HL-60 (cell line): ENCODE results near the gene MDFIC2.

ENCODE experiments used
- DNase-seq, 2 experiments: peaks; one replicate each; pipeline ENCODE4 v3.0.0-alpha.2; 2010 to 2020; ENCODE audit warnings: low read depth in 1 of 2, low spot score in 1 of 2
- H3K27ac ChIP-seq: fragments of 250-450 bp; sonication (Bioruptor Pico); replicated peaks from 2 replicates; pipeline ENCODE4 v1.5.1; 2020; ENCODE audit warnings: mild to moderate bottlenecking, moderate library complexity
- H3K27me3 ChIP-seq: fragments of 250-450 bp; sonication (Bioruptor Pico); 2 replicates; pipeline ENCODE4 v1.5.1; 2021; ENCODE audit warnings: mild to moderate bottlenecking, moderate library complexity; ENCODE audit not compliant: insufficient read depth, poor library complexity, severe bottlenecking
- H3K4me3 ChIP-seq: replicated peaks from 2 replicates; pipeline ENCODE4 v1.5.1; 2011; ENCODE audit warnings: mild to moderate bottlenecking, control low read depth, low read length; ENCODE audit not compliant: insufficient read depth
- GABPA ChIP-seq: IDR thresholded peaks from 2 replicates; pipeline ENCODE4 v1.6.1; 2012; ENCODE audit warnings: low read depth
- POLR2AphosphoS5 ChIP-seq: IDR thresholded peaks from 2 replicates; pipeline ENCODE4 v1.6.1; 2012; ENCODE audit warnings: low read depth
- SPI1 ChIP-seq: IDR thresholded peaks from 2 replicates; pipeline ENCODE4 v1.6.1; 2012; ENCODE audit warnings: low read depth, mild to moderate bottlenecking, borderline replicate concordance
- TF ChIP-seq, protein P1 (sequence below): IDR thresholded peaks from 2 replicates; pipeline ENCODE4 v1.6.1; 2012; ENCODE audit warnings: low read depth; ENCODE audit not compliant: insufficient replicate concordance
- TF ChIP-seq, protein P2 (sequence below): IDR thresholded peaks from one replicate; pipeline ENCODE4 v1.5.1; 2011; ENCODE audit warnings: low read length, control low read depth, inconsistent platforms; ENCODE audit not compliant: insufficient read depth

Gene MDFIC2

DNA sequence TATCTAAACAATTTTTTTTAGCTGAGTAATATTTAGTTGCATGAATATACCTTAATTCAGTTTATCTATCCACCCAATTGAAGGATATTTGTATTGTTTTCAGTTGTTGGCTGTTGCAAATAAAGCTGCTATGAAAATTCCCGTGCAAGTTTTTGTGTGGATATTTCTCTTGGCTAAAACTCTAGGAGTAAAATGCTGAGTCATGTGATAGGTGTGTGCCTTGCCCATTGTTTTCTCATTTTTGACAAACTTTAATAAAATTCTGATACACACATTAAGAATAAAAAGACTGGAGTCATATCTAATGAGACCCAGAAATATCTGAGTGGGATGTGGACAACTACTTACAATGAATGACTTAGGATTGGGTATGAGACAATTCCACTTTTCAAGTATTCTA lies 78.6 kb downstream of the MDFIC2 start:
- no peak for DNase-seq
- H3K4me3 ChIP-seq, result no peak overlapping the region
- H3K27ac ChIP-seq, result no peak overlapping the region
- no peaks in the 10 kb centered on the region for H3K27me3 ChIP-seq
- TF ChIP-seq, protein P1, sequence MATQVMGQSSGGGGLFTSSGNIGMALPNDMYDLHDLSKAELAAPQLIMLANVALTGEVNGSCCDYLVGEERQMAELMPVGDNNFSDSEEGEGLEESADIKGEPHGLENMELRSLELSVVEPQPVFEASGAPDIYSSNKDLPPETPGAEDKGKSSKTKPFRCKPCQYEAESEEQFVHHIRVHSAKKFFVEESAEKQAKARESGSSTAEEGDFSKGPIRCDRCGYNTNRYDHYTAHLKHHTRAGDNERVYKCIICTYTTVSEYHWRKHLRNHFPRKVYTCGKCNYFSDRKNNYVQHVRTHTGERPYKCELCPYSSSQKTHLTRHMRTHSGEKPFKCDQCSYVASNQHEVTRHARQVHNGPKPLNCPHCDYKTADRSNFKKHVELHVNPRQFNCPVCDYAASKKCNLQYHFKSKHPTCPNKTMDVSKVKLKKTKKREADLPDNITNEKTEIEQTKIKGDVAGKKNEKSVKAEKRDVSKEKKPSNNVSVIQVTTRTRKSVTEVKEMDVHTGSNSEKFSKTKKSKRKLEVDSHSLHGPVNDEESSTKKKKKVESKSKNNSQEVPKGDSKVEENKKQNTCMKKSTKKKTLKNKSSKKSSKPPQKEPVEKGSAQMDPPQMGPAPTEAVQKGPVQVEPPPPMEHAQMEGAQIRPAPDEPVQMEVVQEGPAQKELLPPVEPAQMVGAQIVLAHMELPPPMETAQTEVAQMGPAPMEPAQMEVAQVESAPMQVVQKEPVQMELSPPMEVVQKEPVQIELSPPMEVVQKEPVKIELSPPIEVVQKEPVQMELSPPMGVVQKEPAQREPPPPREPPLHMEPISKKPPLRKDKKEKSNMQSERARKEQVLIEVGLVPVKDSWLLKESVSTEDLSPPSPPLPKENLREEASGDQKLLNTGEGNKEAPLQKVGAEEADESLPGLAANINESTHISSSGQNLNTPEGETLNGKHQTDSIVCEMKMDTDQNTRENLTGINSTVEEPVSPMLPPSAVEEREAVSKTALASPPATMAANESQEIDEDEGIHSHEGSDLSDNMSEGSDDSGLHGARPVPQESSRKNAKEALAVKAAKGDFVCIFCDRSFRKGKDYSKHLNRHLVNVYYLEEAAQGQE, result no peak
- TF ChIP-seq SPI1, result no peak
- TF ChIP-seq GABPA, result no peak
- TF ChIP-seq POLR2AphosphoS5, result no peak
- TF ChIP-seq, protein P2, sequence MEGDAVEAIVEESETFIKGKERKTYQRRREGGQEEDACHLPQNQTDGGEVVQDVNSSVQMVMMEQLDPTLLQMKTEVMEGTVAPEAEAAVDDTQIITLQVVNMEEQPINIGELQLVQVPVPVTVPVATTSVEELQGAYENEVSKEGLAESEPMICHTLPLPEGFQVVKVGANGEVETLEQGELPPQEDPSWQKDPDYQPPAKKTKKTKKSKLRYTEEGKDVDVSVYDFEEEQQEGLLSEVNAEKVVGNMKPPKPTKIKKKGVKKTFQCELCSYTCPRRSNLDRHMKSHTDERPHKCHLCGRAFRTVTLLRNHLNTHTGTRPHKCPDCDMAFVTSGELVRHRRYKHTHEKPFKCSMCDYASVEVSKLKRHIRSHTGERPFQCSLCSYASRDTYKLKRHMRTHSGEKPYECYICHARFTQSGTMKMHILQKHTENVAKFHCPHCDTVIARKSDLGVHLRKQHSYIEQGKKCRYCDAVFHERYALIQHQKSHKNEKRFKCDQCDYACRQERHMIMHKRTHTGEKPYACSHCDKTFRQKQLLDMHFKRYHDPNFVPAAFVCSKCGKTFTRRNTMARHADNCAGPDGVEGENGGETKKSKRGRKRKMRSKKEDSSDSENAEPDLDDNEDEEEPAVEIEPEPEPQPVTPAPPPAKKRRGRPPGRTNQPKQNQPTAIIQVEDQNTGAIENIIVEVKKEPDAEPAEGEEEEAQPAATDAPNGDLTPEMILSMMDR, result no peak

DNA sequence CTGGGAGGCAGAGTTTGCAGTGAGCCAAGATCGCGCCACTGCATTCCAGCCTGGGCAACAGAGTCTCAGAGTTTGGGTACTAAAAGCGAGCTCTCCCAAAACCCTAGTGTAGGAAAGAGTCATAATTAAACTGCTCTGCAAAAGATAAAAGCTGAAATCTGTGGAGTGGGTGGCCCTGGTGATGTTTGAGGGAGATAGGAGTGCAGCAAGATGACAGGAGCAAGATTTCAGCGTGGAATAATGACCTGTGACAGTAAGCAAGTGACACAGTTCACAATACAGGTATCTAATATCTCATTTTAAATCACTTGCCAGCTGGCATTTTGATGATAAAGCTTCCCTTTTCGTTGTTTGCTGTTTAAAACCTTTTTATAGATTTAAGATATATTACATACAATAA lies 79.3 kb downstream of the MDFIC2 start:
- H3K27me3 ChIP-seq, result no peaks in the 10 kb centered on the region
- no peak overlapping the region for H3K4me3 ChIP-seq
- no peak overlapping the region for H3K27ac ChIP-seq
- TF ChIP-seq GABPA, result no peak
- TF ChIP-seq, protein P2, result no peak
- no peak for TF ChIP-seq SPI1
- no peak for TF ChIP-seq POLR2AphosphoS5
- DNase-seq, result no peak

DNA sequence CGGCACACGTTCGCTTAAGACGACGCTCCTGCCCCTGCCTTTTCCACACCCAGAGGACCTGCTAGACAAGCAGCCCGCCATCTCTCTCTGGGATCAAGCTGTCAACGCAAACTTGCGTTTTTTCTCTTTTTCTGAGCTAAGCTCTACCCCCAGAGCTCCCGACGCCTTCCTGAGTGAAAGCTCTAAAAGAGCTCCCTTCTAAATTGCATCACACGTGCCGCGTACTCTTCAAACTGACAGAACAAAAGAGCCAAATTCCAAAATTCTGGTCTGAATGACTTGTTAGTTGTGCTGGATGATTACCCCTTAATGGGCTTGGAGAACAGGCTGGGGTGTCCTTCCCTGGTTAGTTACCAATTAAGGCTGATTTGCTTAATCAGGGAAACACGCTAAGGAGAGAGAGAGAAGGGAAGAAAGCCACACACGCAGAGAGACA lies 81.2 kb downstream of the MDFIC2 start:
- TF ChIP-seq, protein P1, result no peak
- TF ChIP-seq GABPA, result no peak
- TF ChIP-seq POLR2AphosphoS5, result no peak
- no peak for TF ChIP-seq SPI1
- TF ChIP-seq, protein P2, result no peak
- H3K27ac ChIP-seq, result no peak overlapping the region
- DNase-seq, result no peak
- no peak overlapping the region for H3K4me3 ChIP-seq
- no peaks in the 10 kb centered on the region for H3K27me3 ChIP-seq

DNA sequence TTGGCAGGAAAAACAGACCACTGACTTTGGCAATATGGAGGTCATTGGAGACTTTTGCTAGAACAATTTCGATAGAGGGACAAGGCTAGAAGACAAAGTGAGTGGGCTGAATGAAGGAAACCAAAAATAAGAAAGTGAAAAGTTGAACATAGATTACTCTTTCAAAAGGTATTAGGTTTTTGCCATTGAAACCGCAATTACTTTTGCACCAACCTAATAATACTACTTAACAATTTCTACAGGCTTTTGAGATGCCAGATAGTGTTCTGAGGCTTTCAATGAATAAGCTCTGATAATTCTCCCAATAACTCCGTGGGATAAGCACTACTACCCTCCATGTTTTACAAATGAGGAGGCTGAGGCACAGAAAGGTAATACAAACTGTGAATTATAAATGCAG lies 85.0 kb downstream of the MDFIC2 start:
- TF ChIP-seq SPI1, result no peak
- no peak for DNase-seq
- Histone ChIP-seq H3K27ac (no peak overlapping the region), H3K4me3 (no peak overlapping the region), H3K27me3 (no peaks in the 10 kb centered on the region)
